HEK293T (cell line): Measurements from ENCODE around the gene KCNN2.

Experiments used
- ELF4 ChIP-seq: fragments of 450-650 bp; IDR thresholded peaks from 2 replicates; pipeline ENCODE4 v1.6.1; 2017; ENCODE audit warnings: antibody characterized with exemption
- NFRKB ChIP-seq: fragments of 450-650 bp; IDR thresholded peaks from 2 replicates; pipeline ENCODE4 v1.6.1; 2016; ENCODE audit warnings: mild to moderate bottlenecking, moderate library complexity
- PKNOX1 ChIP-seq: fragments of 450-650 bp; IDR thresholded peaks from 2 replicates; pipeline ENCODE4 v1.6.1; 2016
- SP1 ChIP-seq: fragments of 450-650 bp; IDR thresholded peaks from 2 replicates; pipeline ENCODE4 v1.6.1; 2017
- SUZ12 ChIP-seq: fragments of 450-650 bp; IDR thresholded peaks from 2 replicates; pipeline ENCODE4 v1.6.1; 2016; ENCODE audit warnings: mild to moderate bottlenecking
- TARDBP ChIP-seq: fragments of 450-650 bp; IDR thresholded peaks from 2 replicates; pipeline ENCODE4 v1.6.1; 2016
- ZNF384 ChIP-seq: fragments of 450-650 bp; IDR thresholded peaks from 2 replicates; pipeline ENCODE4 v1.6.1; 2016

DNA sequence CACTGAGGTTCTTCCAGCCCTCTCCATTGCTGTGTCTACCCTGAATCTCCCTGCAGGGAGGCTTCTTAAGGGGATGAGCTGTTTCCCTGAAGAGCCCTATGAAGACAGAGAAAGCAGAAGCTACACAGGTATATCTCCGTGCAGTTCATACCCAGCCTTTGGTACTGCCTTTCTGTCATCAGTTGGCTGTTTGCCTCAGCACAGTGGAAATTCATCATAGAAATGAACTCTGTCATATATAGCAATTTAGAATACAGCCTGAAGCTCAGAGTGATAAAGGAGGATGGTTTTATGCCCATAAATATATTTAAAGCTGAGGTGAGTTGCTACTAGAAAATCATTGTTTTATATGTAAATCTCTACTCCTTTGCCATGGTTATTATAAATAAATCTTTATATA is 42.6 kb upstream of the KCNN2 start:
- no peak for TF ChIP-seq PKNOX1
- TF ChIP-seq ZNF384 = no peak
- no peak for TF ChIP-seq SUZ12
- TF ChIP-seq ELF4 = no peak
- no peak for TF ChIP-seq TARDBP
- TF ChIP-seq SP1 = no peak
- TF ChIP-seq NFRKB = no peak
